Measurements from ENCODE around the gene PDCL2.

PDCL2 gene

GRCh38 chr4:55547918-55548317 lies 44.1 kb downstream of the PDCL2 start:
- DNase-seq (ENCODE audit: low read depth): no peak
- no peak for TF ChIP-seq CTCF (conservative IDR thresholded peaks at IDR 0.05; ENCODE audit: low read depth, low read length)
- H3K4me3 ChIP-seq (ENCODE audit: low read depth, low read length): peak overlapping the region; percentile 81

- no peak for TF ChIP-seq CTCF (conservative IDR thresholded peaks at IDR 0.05; ENCODE audit: low read depth, low read length)
- H3K4me3 ChIP-seq (ENCODE audit: low read depth, low read length): peak overlapping the region; percentile 81
- peak; percentile 11 for DNase-seq (ENCODE audit: low read depth)
Measured at GRCh38 chr4:55547466-55547770, 44.6 kb downstream of the PDCL2 start.

GRCh38 chr4:55546756-55547465 lies 45.1 kb downstream of the PDCL2 start, which contains the start of gene CLOCK:
TSS of gene CLOCK (minus strand) at chr4:55546909. CDS start at chr4:55482785, 64,124 bp downstream.
- DNase-seq (ENCODE audit: low read depth): peak; percentile 87
- H3K4me3 ChIP-seq (ENCODE audit: low read depth, low read length): peak within 1 kb of the TSS; percentile 81
- peak; percentile 40 for TF ChIP-seq CTCF (conservative IDR thresholded peaks at IDR 0.05; ENCODE audit: low read depth, low read length)

GRCh38 chr4:55546506-55546755 lies 45.6 kb downstream of the PDCL2 start:
- TF ChIP-seq CTCF (conservative IDR thresholded peaks at IDR 0.05; ENCODE audit: low read depth, low read length): no peak
- no peak for DNase-seq (ENCODE audit: low read depth)
- peak overlapping the region; percentile 81 for H3K4me3 ChIP-seq (ENCODE audit: low read depth, low read length)

- TF ChIP-seq CTCF (conservative IDR thresholded peaks at IDR 0.05; ENCODE audit: low read depth, low read length): no peak
- peak; percentile 71 for DNase-seq (ENCODE audit: low read depth)
- H3K4me3 ChIP-seq (ENCODE audit: low read depth, low read length): peak overlapping the region; percentile 81
Measured at GRCh38 chr4:55545641-55546505, 46.2 kb downstream of the PDCL2 start.

GRCh38 chr4:55545151-55545550 lies 46.9 kb downstream of the PDCL2 start:
- H3K4me3 ChIP-seq (ENCODE audit: low read depth, low read length): peak overlapping the region; percentile 81
- DNase-seq (ENCODE audit: low read depth): peak; percentile 45
- TF ChIP-seq CTCF (conservative IDR thresholded peaks at IDR 0.05; ENCODE audit: low read depth, low read length): no peak
